GM12878 (cell line): ENCODE measurements around the gene TTC31. TPM values are rescaled to one million over a fixed set of nuclear protein-coding genes. Genes with fewer than 3 reads are reported as not detected.
A peak's percentile ranks its signal among the peaks of the same experiment; 100 is the strongest.

Experiments
- BCLAF1 ChIP-seq: fragments of 450-650 bp; IDR thresholded peaks from 2 replicates; pipeline ENCODE4 v1.6.1; 2017; ENCODE audit warnings: antibody characterized with exemption, mild to moderate bottlenecking, moderate library complexity
- CBFB ChIP-seq: IDR thresholded peaks from 2 replicates; pipeline ENCODE4 v1.6.1; 2016; ENCODE audit warnings: antibody characterized with exemption, low read depth
- CHD2 ChIP-seq: IDR thresholded peaks from 2 replicates; pipeline ENCODE4 v1.6.1; 2011; ENCODE audit warnings: low read depth, low read length, improper control_type of control experiment, borderline replicate concordance
- CTCF ChIP-seq, 3 experiments: IDR thresholded peaks in 2 of 3; conservative IDR thresholded peaks in 1 of 3; 2 replicates each; pipeline ENCODE4 v1.5.1; 2011; ENCODE audit warnings: low read depth in 3 of 3, low read length in 3 of 3, mild to moderate bottlenecking in 3 of 3, control low read depth in 2 of 3, moderate library complexity in 2 of 3, inconsistent platforms in 1 of 3, mixed read lengths in 1 of 3; ENCODE audit not compliant: control insufficient read depth in 2 of 3, insufficient read depth in 1 of 3; ENCODE audit errors: extremely low read depth in 1 of 3
- IKZF2 ChIP-seq, 2 experiments: fragments of 450-650 bp; IDR thresholded peaks; 2 replicates each; pipeline ENCODE4 v1.6.1; 2017; ENCODE audit warnings: mild to moderate bottlenecking in 2 of 2, moderate library complexity in 2 of 2
- MEF2A ChIP-seq: IDR thresholded peaks from 2 replicates; pipeline ENCODE4 v1.6.1; 2011; ENCODE audit warnings: low read depth, mild to moderate bottlenecking, low read length, moderate library complexity; ENCODE audit not compliant: insufficient read depth
- MXI1 ChIP-seq: fragments of 150-350 bp; IDR thresholded peaks from 2 replicates; pipeline ENCODE4 v1.6.1; 2011; ENCODE audit warnings: low read depth, mild to moderate bottlenecking, inconsistent platforms, low read length, improper control_type of control experiment
- NFYB ChIP-seq: IDR thresholded peaks from 2 replicates; pipeline ENCODE4 v1.6.1; 2011; ENCODE audit warnings: low read depth, mild to moderate bottlenecking, low read length, improper control_type of control experiment, moderate library complexity; ENCODE audit not compliant: insufficient read depth
- NKRF ChIP-seq: fragments of 450-650 bp; conservative IDR thresholded peaks from 2 replicates; pipeline ENCODE4 v1.6.1; 2017; ENCODE audit warnings: mild to moderate bottlenecking, moderate library complexity
- PAX5 ChIP-seq: IDR thresholded peaks from 2 replicates; pipeline ENCODE4 v1.6.1; 2011; ENCODE audit warnings: low read depth, low read length, borderline replicate concordance
- PAX8 ChIP-seq: fragments of 450-650 bp; IDR thresholded peaks from 2 replicates; pipeline ENCODE4 v1.6.1; 2017; ENCODE audit warnings: mild to moderate bottlenecking, moderate library complexity
- RB1 ChIP-seq: fragments of 450-650 bp; formaldehyde crosslinking; IDR thresholded peaks from 2 replicates; pipeline ENCODE4 v1.6.1; 2017; ENCODE audit warnings: mild to moderate bottlenecking, borderline replicate concordance
- SP1 ChIP-seq: IDR thresholded peaks from one replicate; pipeline ENCODE4 v1.6.1; 2011; ENCODE audit warnings: low read depth, low read length
- USF2 ChIP-seq: IDR thresholded peaks from 2 replicates; pipeline ENCODE4 v1.6.1; 2011; ENCODE audit warnings: low read depth, low read length, improper control_type of control experiment, borderline replicate concordance
- ZBTB33 ChIP-seq: fragments of 450-650 bp; IDR thresholded peaks from 2 replicates; pipeline ENCODE4 v1.6.1; 2017; ENCODE audit warnings: mild to moderate bottlenecking
- ZNF217 ChIP-seq: fragments of 450-650 bp; IDR thresholded peaks from 2 replicates; pipeline ENCODE4 v1.6.1; 2017; ENCODE audit warnings: antibody characterized with exemption, mild to moderate bottlenecking
- ZNF384 ChIP-seq: IDR thresholded peaks from 2 replicates; pipeline ENCODE4 v1.6.1; 2012; ENCODE audit warnings: low read depth, mild to moderate bottlenecking, low read length, improper control_type of control experiment, borderline replicate concordance
- ZSCAN29 ChIP-seq: fragments of 450-650 bp; IDR thresholded peaks from 2 replicates; pipeline ENCODE4 v1.6.1; 2017; ENCODE audit warnings: mild to moderate bottlenecking, moderate library complexity
- polyA plus RNA-seq, 11 experiments: library from polyadenylated mRNA; depleted of rRNA in 4 of 11; unstranded in 6 of 11; stranded (reverse) in 5 of 11; fragments of >200 nt; fragmentation: Nextera tagmentation in 4 of 11; fragmentation: Illumina TruSeq in 1 of 11; extraction: Ambion mirVana in 4 of 11; extraction: Trizol in 1 of 11; gene quantifications; 1 replicate in 1 of 11; 2 replicates in 10 of 11; pipeline versions ENCODE4 v1.2.1 to v1.2.3, GENCODE V29; 2011 to 2016; ENCODE audit warnings: inconsistent platforms in 2 of 11, missing spikeins in 2 of 11, low read depth in 1 of 11
- total RNA-seq, 4 experiments: library from RNA; depleted of rRNA in 3 of 4; stranded (reverse); fragments of >200 nt in 3 of 4; fragmentation: Illumina TruSeq in 1 of 4; extraction: Trizol in 1 of 4; gene quantifications; 2 replicates each; pipeline versions ENCODE4 v1.2.1 to v1.2.3, GENCODE V29; 2013 to 2021

TTC31 gene
- total and polyA plus RNA-seq, 10 of the 15 experiments (the other 5 are each of a cell fraction or from before 2014, with no cell fraction given) = 6.5 to 34.9 (median 25.9) TPM

- peak; percentile 91 for TF ChIP-seq NKRF
- no peak for TF ChIP-seq CTCF (IDR thresholded peaks at IDR 0.05 in 2 of 3, conservative IDR thresholded peaks at IDR 0.05 in 1 of 3; ENCODE audit: control insufficient read depth in 2 of 3, extremely low read depth in 1 of 3, insufficient read depth in 1 of 3, low read depth in 3 of 3, low read length in 3 of 3)
- peak; percentile 68; the same call in 1 of the 2 replicates for TF ChIP-seq RB1
- no peak; the same call in 1 of the 2 replicates for TF ChIP-seq NFYB
- peak; percentile 94 for TF ChIP-seq MXI1
- TF ChIP-seq BCLAF1 = no peak
- TF ChIP-seq ZNF384 = no peak
- no peak for TF ChIP-seq ZNF217
- peak; percentile 7 for TF ChIP-seq SP1
- TF ChIP-seq ZSCAN29 = no peak
- TF ChIP-seq PAX5 = 0 out of 2 replicates have a peak, but pooled peaks have one; percentile 18
- peak; percentile 64 for TF ChIP-seq CHD2
- no peak for TF ChIP-seq PAX8
- no peak for TF ChIP-seq ZBTB33
- no peak for TF ChIP-seq USF2
- TF ChIP-seq CBFB = no peak
- peak in 1 of 2 experiments; percentile 17; a peak in 1 of 4 replicates for TF ChIP-seq IKZF2 (IDR thresholded peaks at IDR 0.05)
- no peak for TF ChIP-seq MEF2A
Measured at GRCh38 chr2:74530239-74531187, 47.6 kb downstream of the TTC31 start (continued).
